Mesangial cell (primary cell): ENCODE results near the gene CORO6. TPM values are rescaled to one million over a fixed set of nuclear protein-coding genes. Genes with fewer than 3 reads are reported as not detected.

Source experiments
- total RNA-seq: library from RNA; depleted of rRNA; stranded (reverse); fragments of >200 nt; gene quantifications from 2 replicates; pipeline ENCODE4 v1.2.3, GENCODE V29; 2015

Gene CORO6
- 1.3 and 4.8 TPM in 2 replicates for total RNA-seq

GRCh38 chr17:29622337-29623282 is at the start of gene CORO6:
Gene CORO6 (minus strand): TSS chr17:29622912. CDS start chr17:29621421, 1,491 bp downstream.

DNA sequence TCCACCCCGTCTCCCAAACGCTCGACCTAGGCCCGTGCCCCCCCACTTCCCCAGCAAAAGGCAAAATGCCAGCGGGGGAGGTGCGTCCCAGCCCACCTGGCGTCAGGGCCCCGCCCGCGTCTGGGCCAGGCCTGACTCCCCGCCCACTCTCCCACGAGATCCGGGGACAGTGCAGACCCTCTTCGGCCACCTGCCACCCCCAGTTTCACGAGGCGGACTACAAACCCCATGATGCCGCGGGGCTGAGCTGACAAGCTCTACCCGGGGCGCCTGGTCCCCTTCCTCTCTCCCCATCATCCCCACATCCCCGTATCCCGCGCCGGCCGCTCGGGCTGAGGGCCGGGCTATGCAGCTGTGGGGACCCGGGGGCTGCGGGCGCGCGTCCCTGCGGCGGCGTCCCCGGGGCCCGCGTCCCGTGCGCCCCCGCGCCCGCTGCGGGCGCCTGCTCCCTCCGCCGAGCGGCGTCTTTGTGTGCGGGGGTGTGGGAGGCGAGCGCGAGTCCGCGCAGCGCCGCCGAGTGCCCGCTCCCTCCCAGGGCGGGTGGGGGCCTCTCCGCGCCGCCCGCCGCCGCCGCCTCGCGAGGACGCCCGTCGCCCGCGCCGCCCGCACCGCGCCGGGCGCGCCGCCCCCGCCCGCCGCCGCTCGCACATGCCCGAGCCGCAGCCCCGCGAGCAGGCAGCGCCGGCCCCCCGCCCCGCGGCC is 29.7 kb downstream of the CORO6 start, which contains the start of gene ANKRD13B:
Gene ANKRD13B (plus strand): TSS at position 283 of the 702 bp plus-strand sequence. CDS start 490 bp downstream, outside the sequence.

DNA sequence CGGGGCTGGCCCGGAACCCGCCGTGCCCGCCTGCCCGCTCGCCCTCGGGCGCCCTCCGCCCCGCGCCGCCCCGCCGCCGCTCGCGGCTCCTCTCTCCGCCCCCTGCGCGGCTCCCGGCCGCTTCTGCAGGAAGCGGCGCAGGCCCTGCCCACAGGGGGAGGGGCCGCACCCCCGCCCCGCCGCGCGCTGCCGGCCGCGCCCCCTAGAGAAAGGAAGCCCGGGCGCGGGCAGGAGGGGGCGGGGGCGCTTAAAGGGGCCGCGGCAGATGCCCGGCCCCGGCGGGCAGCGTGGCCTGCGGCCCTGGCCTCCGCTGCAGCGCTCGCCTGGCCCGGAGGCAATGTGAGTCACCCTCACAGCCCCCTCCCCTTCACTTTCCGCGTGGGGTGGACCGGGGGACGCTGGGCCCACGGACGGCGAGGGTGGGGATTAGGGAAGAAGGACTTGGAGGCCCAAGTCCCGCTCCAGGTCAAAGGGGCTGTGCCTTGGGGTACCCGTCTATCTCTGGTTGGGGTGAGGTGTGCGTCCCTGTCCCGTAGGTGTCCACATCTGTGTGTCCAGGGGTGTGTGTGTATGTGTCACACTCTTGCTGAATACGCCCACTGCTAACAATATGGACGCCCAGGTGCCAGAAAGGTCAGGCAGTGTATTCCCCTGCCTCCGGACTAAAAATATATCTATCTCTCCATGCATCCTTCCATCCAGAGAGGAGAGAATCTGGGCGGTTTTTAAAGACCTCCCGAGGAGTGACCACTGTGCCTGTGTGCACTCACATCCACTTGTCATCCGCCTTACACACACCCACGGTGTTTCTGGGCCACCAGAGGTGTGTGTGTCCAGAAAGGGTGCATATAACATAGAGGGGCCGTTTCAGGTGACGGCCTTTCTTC is 32.9 kb downstream of the CORO6 start, which contains the start of gene GIT1:
Gene GIT1 (minus strand): TSS at position 125 of the 887 bp plus-strand sequence. CDS start 270 bp downstream, outside the sequence.

DNA sequence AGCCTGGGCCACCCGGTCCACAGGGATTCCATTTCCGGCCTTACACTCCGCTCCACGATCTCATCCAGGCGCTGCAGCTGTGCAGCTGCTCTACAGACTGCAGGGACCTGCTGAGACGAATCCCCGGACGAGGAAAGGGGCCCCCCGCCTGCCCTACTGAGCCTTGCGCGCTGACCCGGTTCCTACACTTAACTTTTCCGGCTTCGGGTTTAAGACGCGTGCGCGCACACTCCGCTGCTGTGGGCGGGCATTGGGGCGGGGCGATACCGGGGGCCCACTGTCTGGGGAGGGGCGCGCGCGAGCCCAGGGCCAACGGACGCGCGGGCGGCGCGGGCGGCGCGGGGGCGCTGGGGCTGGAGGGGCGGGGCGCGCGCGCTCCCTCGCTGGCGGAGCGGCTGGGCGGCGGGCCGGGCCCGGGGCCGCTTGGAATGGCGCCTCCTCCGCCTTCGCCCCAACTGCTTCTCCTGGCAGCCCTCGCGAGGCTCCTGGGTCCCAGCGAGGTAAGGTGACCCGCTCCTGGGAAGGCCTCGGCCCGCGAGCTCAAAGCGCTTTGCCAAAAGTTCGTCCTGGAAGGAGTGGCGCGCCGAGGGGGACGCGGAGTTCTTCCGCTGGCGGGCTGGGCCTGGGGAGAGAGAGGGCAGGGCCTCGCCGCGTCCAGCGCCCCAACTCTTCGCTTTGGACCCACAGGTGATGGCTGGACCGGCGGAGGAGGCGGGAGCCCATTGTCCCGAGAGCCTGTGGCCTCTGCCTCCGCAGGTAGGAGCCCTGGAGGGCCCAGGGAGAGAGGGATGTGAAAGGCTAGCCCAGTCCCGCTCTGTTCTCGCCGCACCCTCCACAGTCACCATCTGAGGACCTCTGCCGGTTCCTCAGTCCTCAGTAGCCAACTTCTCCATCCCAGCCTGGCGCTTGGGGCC is 54.1 kb downstream of the CORO6 start, which contains the start of gene TP53I13:
Gene TP53I13 (plus strand): TSS at position 371 of the 914 bp plus-strand sequence. CDS start 58 bp downstream, at position 429.

GRCh38 chr17:29566473-29567303 is 56.0 kb downstream of the CORO6 start, which contains the start of gene ABHD15:
Gene ABHD15 (minus strand): TSS chr17:29567037. CDS start chr17:29566966, 71 bp downstream.

Other genes starting within 250 kb of the CORO6 start
- gene TAOK1, start 232.5 kb downstream of the CORO6 start, total RNA-seq, result 26.1 and 34.4 TPM in 2 replicates
- 9.0 and 11.3 TPM in 2 replicates for gene ABHD15, start 55.9 kb downstream of the CORO6 start, total RNA-seq
- 71.0 and 76.8 TPM in 2 replicates for gene TP53I13, start 54.2 kb downstream of the CORO6 start, total RNA-seq
- 50.5 and 68.3 TPM in 2 replicates for gene GIT1, start 33.3 kb downstream of the CORO6 start, total RNA-seq
- 13.5 and 23.1 TPM in 2 replicates for gene ANKRD13B, start 29.8 kb downstream of the CORO6 start, total RNA-seq